Transverse colon (tissue), 4 donors: Measurements from ENCODE around the gene PCDHGB6. TPM values are rescaled to one million over a fixed set of nuclear protein-coding genes. Genes with fewer than 3 reads are reported as not detected.

Experiments used
- DNase-seq: peaks from one replicate; pipeline ENCODE4 v3.0.0-alpha.2; 2019
- H3K27ac ChIP-seq, 4 donors: fragments of 200-600 bp; sonication (generic); 2 replicates each; pipeline ENCODE4 v1.5.1; 2016 to 2018; ENCODE audit warnings: inconsistent platforms in 4 of 4
- H3K27me3 ChIP-seq: fragments of 200-600 bp; sonication (generic); 2 replicates; pipeline ENCODE4 v1.5.1; 2017; ENCODE audit warnings: inconsistent platforms
- H3K36me3 ChIP-seq, 4 donors: fragments of 200-600 bp; sonication (generic); 2 replicates each; pipeline ENCODE4 v1.5.1; 2017 to 2019; ENCODE audit warnings: inconsistent platforms in 4 of 4
- H3K4me1 ChIP-seq, 4 donors: fragments of 200-600 bp; sonication (generic); 2 replicates each; pipeline ENCODE4 v1.5.1; 2017 to 2020; ENCODE audit warnings: inconsistent platforms in 4 of 4
- H3K4me3 ChIP-seq, 4 donors: fragments of 200-600 bp; sonication (generic); 1 replicate in 1 of 4; 2 replicates in 3 of 4; pipeline versions ENCODE4 v1.5.1 to v1.6.1; 2017 to 2019; ENCODE audit warnings: inconsistent platforms in 4 of 4
- H3K9me3 ChIP-seq, 2 donors: fragments of 200-600 bp; sonication (generic); 2 replicates each; pipeline ENCODE4 v1.5.1; 2017 to 2019; ENCODE audit warnings: inconsistent platforms in 2 of 2
- CTCF ChIP-seq, 5 experiments: fragments of 200-600 bp in 3 of 5; fragments of 450-650 bp in 2 of 5; sonication (generic) in 3 of 5; IDR thresholded peaks; 1 replicate in 2 of 5; 2 replicates in 3 of 5; pipeline ENCODE4 v1.5.1; 2016 to 2017; ENCODE audit warnings: antibody characterized with exemption in 5 of 5, inconsistent platforms in 3 of 5, mild to moderate bottlenecking in 2 of 5, moderate library complexity in 1 of 5
- EP300 ChIP-seq: sonication (generic); formaldehyde crosslinking; IDR thresholded peaks from one replicate; pipeline ENCODE4 v1.6.1; 2017; ENCODE audit warnings: antibody characterized with exemption, low read depth
- POLR2A ChIP-seq: fragments of 450-650 bp; IDR thresholded peaks from one replicate; pipeline ENCODE4 v1.6.1; 2016; ENCODE audit warnings: antibody characterized with exemption, mild to moderate bottlenecking, moderate library complexity
- POLR2AphosphoS5 ChIP-seq, 3 donors: sonication (generic); formaldehyde crosslinking; IDR thresholded peaks; one replicate each; pipeline ENCODE4 v1.6.1; 2016; ENCODE audit warnings: antibody characterized with exemption in 3 of 3
- WGBS, 2 donors: methylation state at CpG; one replicate each; pipeline ENCODE4 v1.1.5; 2018; ENCODE audit warnings: low coverage in 1 of 2; 5-methylcytosine and 5-hydroxymethylcytosine counted together
- in situ Hi-C, 4 donors: fragments of 200-750 bp; cut with MboI; loops; one replicate each; pipeline versions ENCODE4 v1.15.0 to v1.15.1; 2017; ENCODE audit warnings: low sequenced_read_pairs in 3 of 4, low pct_ligation_motif_present in 1 of 4, low pct_unique_long_range_greater_than_20kb in 1 of 4
- intact Hi-C: fragments of 100-400 bp; cut with DNase I; formaldehyde crosslinking; loops from one replicate; pipeline ENCODE4 v1.15.1; 2023; ENCODE audit warnings: low total_unique reads
- total RNA-seq, 4 donors: library from RNA; depleted of rRNA; stranded (reverse); fragments of >200 nt; gene quantifications; one replicate each; pipeline ENCODE4 v1.1.0, GENCODE V29; 2016

PCDHGB6 gene
- total RNA-seq, 4 donors from 2014 or later, result 1.9 to 5.9 (median 4.7) TPM

- H3K4me3 ChIP-seq, result no peak overlapping the region
- WGBS, 2 donors, result 72% methylated on average over 47 of the region's 74 CpGs; no CpG with 5 or more reads in 1 of the 2 donors
- no peak for TF ChIP-seq EP300
- TF ChIP-seq POLR2AphosphoS5 (IDR thresholded peaks at IDR 0.05), result no peak
- no peak for TF ChIP-seq POLR2A
- TF ChIP-seq CTCF (IDR thresholded peaks at IDR 0.05), result no peak
- peaks cover 64 to 97% of the 10 kb centered on the region in 2 donors for H3K9me3 ChIP-seq
- in situ Hi-C loops, result loop anchor here in 1 of 4 donors (10.0 kb wide), 1 partner anchor 136 kb away; no protein-coding TSS in a partner anchor
- H3K27ac ChIP-seq, result no peak overlapping the region
- H3K4me1 ChIP-seq, result no peaks in the 10 kb centered on the region
- H3K27me3 ChIP-seq, result peaks cover 4% of the 10 kb centered on the region
- no peaks in the 10 kb centered on the region for H3K36me3 ChIP-seq
- intact Hi-C loops, result loop anchor here (10.0 kb wide), 1 partner anchor 146 kb away; no protein-coding TSS in a partner anchor
- DNase-seq, result no peak
Measured at GRCh38 chr5:141419074-141419880, 11.5 kb downstream of the PCDHGB6 start.

- H3K27me3 ChIP-seq, result peaks cover 4% of the 10 kb centered on the region
- intact Hi-C loops, result no loop called here
- peaks cover 76 to 99% of the 10 kb centered on the region in 2 donors for H3K9me3 ChIP-seq
- H3K4me1 ChIP-seq, result no peaks in the 10 kb centered on the region
- TF ChIP-seq EP300 (no peak), POLR2A (no peak), POLR2AphosphoS5 (IDR thresholded peaks at IDR 0.05) (no peak), CTCF (IDR thresholded peaks at IDR 0.05) (peak in 2 of 5 experiments; percentile 18 to 20)
- no peak within 1 kb of the TSS for H3K27ac ChIP-seq
- DNase-seq, result no peak
- peak within 1 kb of the TSS in 2 of 4 donors; percentile 2 to 28 for H3K4me3 ChIP-seq
- 36 to 52% methylated on average over 9 to 42 of the region's 42 CpGs for WGBS, 2 donors
- no peaks in the 10 kb centered on the region for H3K36me3 ChIP-seq
- in situ Hi-C loops, result no loop called here
Measured at GRCh38 chr5:141420855-141421488, 13.2 kb downstream of the PCDHGB6 start, which contains the start of gene PCDHGA11. PCDHGA11 (plus strand) TSS chr5:141421051; CDS start chr5:141421228, 177 bp downstream.

- 16 to 31% methylated on average over 7 to 13 of the region's 13 CpGs for WGBS, 2 donors
- H3K27me3 ChIP-seq, result peaks cover 4% of the 10 kb centered on the region
Measured at GRCh38 chr5:141421489-141421855, 13.7 kb downstream of the PCDHGB6 start.

More at GRCh38 chr5:141421489-141421855, 13.7 kb downstream of the PCDHGB6 start:
- no peaks in the 10 kb centered on the region for H3K4me1 ChIP-seq
- no peak overlapping the region for H3K27ac ChIP-seq
- H3K4me3 ChIP-seq, result peak overlapping the region in 1 of 4 donors; percentile 28
- in situ Hi-C loops, result no loop called here
- intact Hi-C loops, result no loop called here
- no peak for DNase-seq
- peaks cover 75 to 99% of the 10 kb centered on the region in 2 donors for H3K9me3 ChIP-seq
- H3K36me3 ChIP-seq, result no peaks in the 10 kb centered on the region
- TF ChIP-seq EP300, result no peak
- TF ChIP-seq POLR2A, result no peak
- no peak for TF ChIP-seq POLR2AphosphoS5 (IDR thresholded peaks at IDR 0.05)
- TF ChIP-seq CTCF (IDR thresholded peaks at IDR 0.05), result no peak
